GM18520 (cell line): Measurements from ENCODE around the gene SHCBP1.
"Not testable (repeated sequence)": the region's sequence is repeated elsewhere in the genome, so short reads cannot be mapped to it uniquely, and the experiment has no call there.

ENCODE experiments used
- ATAC-seq: cut with Tn5 transposase; IDR thresholded peaks from one replicate; pipeline ENCODE4 v1.9.1; 2021; ENCODE audit not compliant: unreplicated experiment

Gene SHCBP1

GRCh38 chr16:46620266-46621005 lies 743 bp downstream of the SHCBP1 start:
- ATAC-seq = no peak

GRCh38 chr16:46618516-46618915 lies 2.7 kb downstream of the SHCBP1 start:
- ATAC-seq = no peak

DNA sequence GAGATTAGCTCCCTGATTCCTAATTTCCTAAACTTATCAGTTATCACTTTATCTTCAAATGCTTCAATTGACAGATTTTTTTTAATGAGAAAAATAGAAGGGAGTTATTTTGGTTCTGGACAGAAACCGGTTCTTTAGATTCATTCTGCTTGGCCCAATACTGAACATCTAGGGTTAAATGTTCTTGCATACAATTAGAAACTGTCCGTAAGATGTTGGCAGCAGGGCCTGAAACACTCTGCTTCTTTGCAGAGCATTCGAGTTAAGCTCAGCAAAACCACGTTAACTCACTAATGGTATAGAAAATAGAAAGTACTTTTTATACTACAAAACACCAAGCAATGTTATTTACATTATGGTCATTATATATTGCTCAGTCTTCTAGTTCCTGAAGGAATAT lies 7.2 kb downstream of the SHCBP1 start:
- no peak for ATAC-seq

DNA sequence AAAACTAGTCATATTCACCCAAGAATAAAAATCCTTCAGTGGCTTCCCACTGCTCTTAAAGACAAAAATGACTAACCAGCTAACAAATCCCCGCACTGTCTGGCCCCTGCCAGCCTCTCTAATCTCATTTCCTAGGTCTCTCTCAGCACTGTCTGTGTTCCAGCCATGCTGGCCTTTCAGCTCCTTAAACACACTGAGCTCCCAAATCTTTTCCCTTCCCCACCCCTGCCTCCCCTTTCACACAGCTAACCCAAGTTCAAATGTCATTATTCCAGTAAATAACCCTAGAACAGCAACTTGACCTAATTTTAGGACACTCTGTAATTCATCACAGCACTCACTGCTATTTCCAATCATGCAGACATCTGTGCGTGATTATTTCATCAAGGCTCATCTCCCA lies 7.8 kb downstream of the SHCBP1 start:
- no peak for ATAC-seq

- ATAC-seq = no peak
Observed at GRCh38 chr16:46612121-46612520, 9.1 kb downstream of the SHCBP1 start.

GRCh38 chr16:46607529-46607928 lies 13.7 kb downstream of the SHCBP1 start:
- no peak for ATAC-seq

- ATAC-seq = no peak
Observed at GRCh38 chr16:46606231-46606630, 14.9 kb downstream of the SHCBP1 start.

GRCh38 chr16:46591257-46591656 lies 29.9 kb downstream of the SHCBP1 start:
- no peak for ATAC-seq

DNA sequence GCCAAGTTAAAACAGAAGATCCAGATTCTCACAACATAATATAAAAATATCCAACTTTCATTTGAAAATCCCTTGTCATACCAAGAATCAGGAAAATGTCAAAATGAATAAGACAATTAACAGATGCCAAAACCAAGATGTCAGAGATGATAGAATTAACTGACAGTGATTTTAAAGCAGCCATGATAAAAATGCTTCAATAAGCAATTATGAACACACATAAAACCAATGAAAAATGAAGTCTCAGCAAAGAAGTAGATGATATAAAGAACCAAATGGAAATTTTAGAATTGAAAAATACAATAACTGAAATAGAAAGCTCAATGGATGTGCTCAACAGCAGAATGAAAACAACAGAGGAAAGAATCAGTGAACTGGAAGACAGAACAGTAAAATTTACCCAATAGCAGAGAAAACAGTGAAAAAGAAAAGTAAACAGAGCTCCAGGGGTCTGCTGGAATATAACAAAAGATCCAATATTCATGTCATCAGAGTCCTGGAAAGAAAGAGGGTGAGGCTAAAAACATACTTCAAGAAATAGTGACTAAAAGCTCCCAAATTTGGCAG lies 35.1 kb downstream of the SHCBP1 start:
- no peak for ATAC-seq

- ATAC-seq = no peak
Observed at GRCh38 chr16:46583036-46583435, 38.1 kb downstream of the SHCBP1 start.

GRCh38 chr16:46582313-46582712 lies 38.9 kb downstream of the SHCBP1 start:
- ATAC-seq = no peak

DNA sequence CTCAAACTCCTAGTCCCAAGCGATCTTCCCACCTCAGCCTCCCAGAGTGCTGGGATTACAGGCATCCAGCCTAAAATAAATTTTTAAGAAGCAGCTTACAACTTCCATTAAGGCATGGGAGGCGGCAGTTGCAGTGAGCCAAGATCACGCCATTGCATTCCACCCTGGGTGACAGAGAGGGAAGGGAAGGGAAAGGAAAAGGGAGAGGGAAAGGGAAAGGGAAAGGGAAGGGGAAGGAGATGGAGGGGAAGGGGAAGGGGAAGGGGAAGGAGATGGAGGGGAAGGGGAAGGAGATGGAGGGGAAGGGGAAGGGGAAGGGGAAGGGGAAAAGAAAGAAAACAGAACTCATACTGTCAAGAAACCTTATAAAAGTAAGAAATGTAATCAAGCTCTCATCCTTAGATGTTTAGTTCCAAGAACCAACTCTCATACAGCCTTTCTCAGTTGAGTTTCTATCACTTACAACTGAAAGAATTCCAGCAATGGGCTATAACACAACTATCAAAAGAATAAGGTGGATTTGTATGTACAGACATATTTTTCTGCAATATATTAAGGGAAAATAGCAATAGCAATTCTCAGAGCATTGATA lies 43.1 kb downstream of the SHCBP1 start:
- no peak for ATAC-seq

DNA sequence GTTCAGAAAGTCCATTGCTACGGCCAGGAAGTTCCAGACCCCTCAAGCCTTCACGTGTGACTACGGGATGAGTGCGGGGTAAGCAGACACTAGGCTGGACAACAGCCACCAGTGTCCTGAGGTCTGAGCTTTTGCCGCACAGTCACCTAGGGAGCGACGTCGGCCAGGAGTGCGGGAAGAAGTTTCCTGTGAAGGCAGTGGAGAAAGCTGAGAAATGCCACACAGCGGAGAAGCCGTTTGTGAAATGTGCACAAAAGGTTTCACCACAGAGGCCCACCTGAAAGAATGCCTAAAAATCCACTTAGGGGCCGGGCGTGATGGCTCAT lies 47.4 kb downstream of the SHCBP1 start:
- ATAC-seq = no peak

DNA sequence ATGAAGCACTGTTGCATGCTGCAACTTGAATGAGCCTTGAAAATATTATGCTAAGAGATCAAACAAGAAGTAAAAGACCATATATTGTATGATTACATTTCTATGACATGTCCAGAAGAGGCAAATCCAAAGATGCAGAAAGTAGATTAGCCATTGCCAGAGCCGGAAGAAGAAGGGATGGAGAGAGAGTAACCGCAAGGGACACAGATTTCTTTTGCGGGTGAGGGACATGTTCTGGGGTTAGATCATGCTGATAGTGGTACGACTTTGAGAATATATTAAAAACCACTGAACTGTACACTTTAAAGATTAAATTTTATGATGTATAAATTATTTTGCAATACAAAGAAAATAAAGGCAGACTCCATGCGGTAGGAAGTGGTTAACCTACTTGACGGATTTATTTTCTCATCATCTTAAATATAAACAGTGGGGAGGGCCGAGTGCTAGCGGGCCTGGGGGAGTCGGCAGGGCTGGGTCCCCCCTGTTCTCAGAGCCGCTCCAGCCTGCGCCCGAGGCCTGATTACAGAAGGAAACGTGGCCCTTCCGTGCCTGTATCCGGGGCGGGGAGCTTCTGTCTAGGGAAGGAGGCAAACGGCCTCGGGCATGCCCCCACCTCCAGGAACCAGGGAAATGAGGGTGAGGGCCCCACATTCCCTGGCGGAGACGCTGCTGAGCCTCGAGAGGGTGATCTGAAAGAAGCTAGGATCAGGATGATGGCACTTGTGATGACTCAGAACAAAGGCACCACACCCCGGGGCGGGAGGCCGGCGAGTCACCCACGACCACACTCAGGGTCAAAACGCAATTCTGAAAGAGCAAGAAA lies 48.0 kb downstream of the SHCBP1 start:
- ATAC-seq = no peak

DNA sequence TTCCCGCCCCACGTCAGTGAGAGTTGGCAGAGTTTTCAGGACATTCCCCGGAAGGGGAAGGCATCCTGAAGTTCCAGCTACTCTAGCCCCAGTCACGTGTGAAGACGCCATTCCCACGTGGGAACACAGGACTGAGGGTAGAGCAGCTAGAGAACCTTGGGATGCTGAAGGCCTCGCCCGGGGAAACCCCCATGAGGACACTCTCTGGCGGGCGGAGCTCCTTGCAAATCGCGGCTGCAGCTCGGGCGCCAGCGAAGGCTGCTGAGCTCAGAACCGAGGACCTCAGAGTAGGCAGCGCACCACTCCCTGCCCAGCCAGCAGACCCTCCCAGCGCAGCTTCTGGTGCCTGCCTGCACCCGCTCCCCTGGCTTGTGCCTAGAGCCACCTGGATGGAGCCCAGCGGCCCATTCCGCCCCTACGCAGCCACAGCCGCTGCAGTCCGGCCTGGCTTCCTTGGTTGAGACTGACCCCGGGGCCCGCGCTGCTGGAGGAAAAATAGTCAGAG lies 51.9 kb downstream of the SHCBP1 start:
- no peak for ATAC-seq

DNA sequence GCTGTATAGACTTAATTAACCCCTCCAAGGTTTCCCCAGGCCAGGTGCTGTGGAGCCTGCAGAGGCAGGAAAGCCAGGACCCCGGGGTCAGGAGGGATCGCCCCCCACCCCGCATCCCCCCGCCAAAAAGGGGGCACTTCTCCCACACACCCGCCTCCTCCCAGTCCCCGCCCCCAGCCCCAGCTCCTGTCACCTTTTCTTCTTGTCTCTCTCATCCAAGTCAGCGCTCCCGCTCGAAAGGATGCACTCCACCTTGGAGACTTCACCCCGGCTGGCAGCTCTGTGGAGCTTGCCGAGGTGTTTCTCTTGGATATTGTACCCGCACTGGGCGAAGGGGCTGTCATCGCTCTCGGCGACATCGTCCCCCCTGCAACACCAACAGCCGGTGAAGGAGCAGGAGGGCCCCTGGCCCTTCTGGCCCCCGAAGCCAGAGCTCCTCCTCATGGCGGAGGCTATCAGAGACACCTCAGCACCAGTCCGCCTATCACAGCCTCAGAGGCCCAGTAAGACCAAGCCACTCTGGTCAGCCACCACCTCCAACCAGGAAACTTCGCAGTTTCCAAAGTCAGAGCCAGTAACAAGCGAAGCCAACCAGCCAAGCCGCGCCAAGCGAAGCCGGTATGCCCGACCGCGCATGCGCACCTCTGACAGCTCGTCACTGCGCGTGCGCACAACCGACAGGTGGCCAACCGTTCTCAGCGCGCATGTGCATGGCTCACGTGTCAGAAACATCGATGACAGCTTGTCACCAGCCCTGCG lies 52.5 kb downstream of the SHCBP1 start:
- ATAC-seq = no peak

- ATAC-seq = no peak
Observed at GRCh38 chr16:46562979-46563378, 58.2 kb downstream of the SHCBP1 start.

DNA sequence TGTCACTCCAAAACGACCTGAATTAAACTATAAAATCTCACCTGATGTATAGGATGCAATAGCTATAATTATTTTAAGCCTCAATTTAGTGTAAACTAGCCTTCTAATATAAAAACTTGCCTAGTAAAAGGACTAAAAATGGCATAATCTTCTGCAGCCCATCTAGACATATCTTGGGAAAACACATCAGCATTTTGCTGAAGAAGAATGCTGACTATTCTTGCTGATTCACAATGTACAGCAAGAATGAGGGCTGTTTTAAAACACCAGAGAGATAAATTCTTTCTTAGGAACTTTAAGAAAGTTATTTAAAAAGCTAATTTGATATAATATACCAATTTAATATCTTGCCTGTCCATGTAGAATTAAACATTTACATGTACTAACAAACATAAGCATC lies 63.2 kb downstream of the SHCBP1 start:
- ATAC-seq = no peak

- no peak for ATAC-seq
Observed at GRCh38 chr16:46555951-46556350, 65.2 kb downstream of the SHCBP1 start.

DNA sequence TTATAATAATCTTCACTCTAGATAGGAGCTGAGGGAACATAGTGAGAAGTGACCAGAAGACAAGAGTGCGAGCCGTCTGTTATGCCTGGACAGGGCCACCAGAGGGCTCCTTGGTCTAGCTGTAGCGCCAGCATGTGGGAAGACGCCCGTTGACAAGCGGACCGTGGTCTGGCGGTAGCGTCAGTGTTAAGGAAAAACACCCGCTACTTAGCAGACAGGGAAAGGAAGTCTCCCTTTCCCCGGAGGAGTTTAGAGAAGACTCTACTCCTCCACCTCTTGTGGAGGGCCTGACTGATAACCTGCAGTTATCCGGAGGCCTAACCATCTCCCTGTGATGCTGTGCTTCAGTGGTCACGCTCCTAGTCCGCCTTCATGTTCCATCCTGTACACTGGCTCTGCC lies 66.7 kb downstream of the SHCBP1 start:
- not testable (repeated sequence) for ATAC-seq

GRCh38 chr16:46549477-46549876 lies 71.7 kb downstream of the SHCBP1 start:
- no peak for ATAC-seq
